Activated naive CD8-positive, alpha-beta T cell treated with anti-CD3 and anti-CD28 coated beads, Interleukin-2, amount 50 U/mL, for 24 hours (primary cell): ENCODE results near the gene FBLN1.

Experiments
- ATAC-seq: fragments of 150-1000 bp; cut with Tn5 transposase; one replicate; pipeline ENCODE4 v1.10.0; 2021
- DNase-seq: peaks from one replicate; pipeline ENCODE4 v3.0.0; 2021
- H3K27ac Mint-ChIP-seq: one replicate; pipeline ENCODE4 v1.8.0; 2021; ENCODE audit warnings: mild to moderate bottlenecking, mixed read lengths
- H3K27me3 Mint-ChIP-seq: one replicate; pipeline ENCODE4 v1.8.0; 2021; ENCODE audit warnings: mixed read lengths
- H3K36me3 Mint-ChIP-seq: one replicate; pipeline ENCODE4 v1.8.0; 2021; ENCODE audit warnings: low read depth, mixed read lengths
- H3K4me1 Mint-ChIP-seq: one replicate; pipeline ENCODE4 v1.8.0; 2021; ENCODE audit warnings: mixed read lengths
- H3K4me3 Mint-ChIP-seq: one replicate; pipeline ENCODE4 v1.8.0; 2021; ENCODE audit warnings: mild to moderate bottlenecking, moderate library complexity, mixed read lengths
- H3K9me3 Mint-ChIP-seq: one replicate; pipeline ENCODE4 v1.8.0; 2021; ENCODE audit warnings: mixed read lengths

The FBLN1 gene

DNA sequence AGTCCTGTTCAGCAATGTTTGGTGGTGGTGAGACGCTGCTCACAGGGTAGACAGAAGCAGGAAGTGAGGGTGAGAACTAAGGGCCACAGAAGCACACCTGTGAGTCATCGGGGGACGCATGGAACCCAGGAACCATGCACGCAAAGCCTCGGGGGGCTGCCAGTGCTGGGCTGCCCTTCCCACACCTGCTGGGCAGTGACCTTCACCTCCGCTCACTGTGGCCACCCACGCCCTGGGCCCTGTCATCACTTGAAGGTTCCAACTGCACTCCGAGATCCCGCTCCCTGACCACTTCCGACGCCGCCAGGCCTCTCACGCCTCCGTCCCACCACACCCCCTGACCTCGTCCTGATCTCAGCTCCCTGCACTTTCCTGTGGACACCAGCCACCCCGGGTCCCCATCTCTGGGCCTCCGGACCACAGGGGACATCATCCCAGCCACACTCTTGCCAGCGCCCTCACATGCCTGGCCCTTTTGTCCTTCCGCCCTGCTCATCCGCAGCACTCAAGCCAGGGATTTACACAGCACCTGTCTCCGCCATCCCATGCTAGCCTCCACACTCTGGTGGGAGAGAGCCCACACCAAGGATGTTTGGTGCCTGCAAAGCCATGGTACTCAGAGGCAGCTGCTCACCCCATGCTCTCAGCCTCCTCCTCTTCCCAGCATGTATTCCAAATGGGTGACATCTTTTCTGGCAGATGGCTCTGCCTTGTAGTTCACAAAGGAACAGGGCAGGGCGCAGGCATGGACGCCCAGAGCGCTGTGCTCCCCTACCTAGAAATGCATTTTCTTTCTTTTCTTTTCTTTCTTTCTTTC lies 145.8 kb downstream of the FBLN1 start:
- Mint-ChIP-seq H3K36me3 (no peaks in the 10 kb centered on the region), H3K4me1 (peaks cover 9% of the 10 kb centered on the region), H3K9me3 (no peaks in the 10 kb centered on the region), H3K27me3 (peaks cover 39% of the 10 kb centered on the region), H3K4me3 (no peak overlapping the region), H3K27ac (no peak overlapping the region)
- ATAC-seq (no peak), DNase-seq (no peak)

DNA sequence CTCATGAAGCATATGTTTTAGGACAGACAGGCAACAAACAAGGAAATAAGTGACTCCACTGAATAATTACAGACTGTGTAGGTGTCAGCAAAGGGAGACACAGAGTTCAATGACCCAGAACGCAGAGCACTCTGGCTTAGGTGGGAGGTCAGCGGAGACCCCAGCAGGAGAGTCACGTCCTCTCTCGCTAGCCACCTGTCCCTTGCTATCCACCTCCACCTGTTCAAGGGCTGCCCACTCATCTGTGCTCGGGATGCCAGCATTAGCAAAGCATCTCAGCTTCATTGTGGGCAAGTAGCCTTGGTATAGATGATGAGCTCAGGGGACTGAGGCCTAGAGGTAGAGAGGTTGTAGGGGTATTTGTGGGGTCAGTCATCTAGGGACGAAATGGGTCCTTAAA lies 147.1 kb downstream of the FBLN1 start:
- Mint-ChIP-seq H3K4me3 (no peak overlapping the region), H3K36me3 (no peaks in the 10 kb centered on the region), H3K9me3 (no peaks in the 10 kb centered on the region), H3K4me1 (peaks cover 9% of the 10 kb centered on the region), H3K27ac (no peak overlapping the region), H3K27me3 (peaks cover 36% of the 10 kb centered on the region)
- no peak for DNase-seq
- ATAC-seq, result no peak

DNA sequence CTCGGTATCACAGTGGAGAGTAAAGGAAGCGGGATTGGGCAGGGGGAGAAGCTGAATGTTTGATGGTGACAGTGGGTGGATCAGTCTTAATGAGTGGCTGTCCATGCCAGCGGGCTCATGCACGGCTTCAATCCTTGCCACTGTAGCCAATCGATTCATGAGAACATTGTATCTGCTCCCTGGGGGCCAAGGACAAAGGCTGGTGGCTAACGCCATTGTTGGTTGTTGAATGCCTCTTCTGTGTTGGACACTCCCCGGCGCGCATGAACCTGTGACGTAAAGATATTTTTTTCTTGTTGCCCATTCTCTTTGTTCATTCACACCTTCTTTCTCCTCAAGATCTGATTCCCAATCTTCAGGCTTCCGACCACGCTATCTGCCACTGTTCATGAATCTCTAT lies 148.0 kb downstream of the FBLN1 start:
- peaks cover 9% of the 10 kb centered on the region for H3K4me1 Mint-ChIP-seq
- H3K27me3 Mint-ChIP-seq, result peaks cover 33% of the 10 kb centered on the region
- no peak for ATAC-seq
- H3K9me3 Mint-ChIP-seq, result no peaks in the 10 kb centered on the region
- DNase-seq, result no peak
- no peak overlapping the region for H3K27ac Mint-ChIP-seq
- H3K4me3 Mint-ChIP-seq, result no peak overlapping the region
- H3K36me3 Mint-ChIP-seq, result no peaks in the 10 kb centered on the region
